Esophagus muscularis mucosa (tissue), 3 donors: Measurements from ENCODE around the gene ZMYND10.

ENCODE experiments used
- CTCF ChIP-seq, 3 experiments: fragments of 200-600 bp in 2 of 3; fragments of 450-650 bp in 1 of 3; sonication (generic) in 2 of 3; IDR thresholded peaks; one replicate each; pipeline ENCODE4 v1.5.1; 2017 to 2019; ENCODE audit warnings: antibody characterized with exemption in 3 of 3, mild to moderate bottlenecking in 2 of 3, moderate library complexity in 1 of 3
- POLR2AphosphoS5 ChIP-seq, 2 donors: sonication (generic); formaldehyde crosslinking; IDR thresholded peaks; one replicate each; pipeline ENCODE4 v1.6.1; 2017; ENCODE audit warnings: antibody characterized with exemption in 2 of 2

DNA sequence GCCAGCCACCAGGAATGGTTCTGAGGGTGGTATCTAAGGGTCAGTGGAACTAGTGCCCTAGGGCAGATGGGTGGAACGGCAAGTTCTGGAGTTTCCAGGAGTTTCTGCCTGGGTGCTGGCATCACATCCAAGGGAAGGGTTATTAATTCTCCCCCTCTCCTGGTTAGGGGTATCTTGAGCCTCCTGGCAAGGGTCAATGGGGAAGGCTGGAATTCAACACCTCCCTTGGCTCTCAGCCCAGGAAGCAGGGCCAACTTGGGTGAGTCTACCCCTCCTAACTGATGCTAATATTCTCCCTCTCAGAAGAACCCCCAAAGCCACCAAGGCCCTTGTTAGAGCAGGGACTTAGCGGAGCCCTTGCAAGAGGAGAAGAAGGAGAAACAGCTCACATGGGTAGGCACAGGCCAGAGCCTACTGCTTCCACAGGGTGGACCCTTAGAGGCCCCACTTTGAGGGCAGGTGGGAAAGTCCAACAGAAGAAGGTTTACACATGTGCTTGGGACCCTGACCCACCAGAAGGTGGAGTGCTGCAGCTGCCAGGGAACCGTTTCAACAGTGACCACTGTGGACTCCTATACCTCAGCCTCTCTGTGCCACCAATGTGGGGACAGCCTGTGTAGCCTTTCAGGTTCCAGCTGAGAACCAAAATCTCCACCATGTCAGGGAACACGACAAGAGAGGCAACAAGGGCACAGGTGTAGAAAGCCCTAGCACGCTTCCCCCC is 10.5 kb upstream of the ZMYND10 start:
- TF ChIP-seq CTCF (IDR thresholded peaks at IDR 0.05) (no peak), POLR2AphosphoS5 (IDR thresholded peaks at IDR 0.05) (no peak)
